Measurements from ENCODE around the gene VDAC2. TPM values are rescaled to one million over a fixed set of nuclear protein-coding genes. Genes with fewer than 3 reads are reported as not detected.

The VDAC2 gene
- total RNA-seq, 4 donors from 2014 or later = 89.1 to 114 (median 109) TPM

DNA sequence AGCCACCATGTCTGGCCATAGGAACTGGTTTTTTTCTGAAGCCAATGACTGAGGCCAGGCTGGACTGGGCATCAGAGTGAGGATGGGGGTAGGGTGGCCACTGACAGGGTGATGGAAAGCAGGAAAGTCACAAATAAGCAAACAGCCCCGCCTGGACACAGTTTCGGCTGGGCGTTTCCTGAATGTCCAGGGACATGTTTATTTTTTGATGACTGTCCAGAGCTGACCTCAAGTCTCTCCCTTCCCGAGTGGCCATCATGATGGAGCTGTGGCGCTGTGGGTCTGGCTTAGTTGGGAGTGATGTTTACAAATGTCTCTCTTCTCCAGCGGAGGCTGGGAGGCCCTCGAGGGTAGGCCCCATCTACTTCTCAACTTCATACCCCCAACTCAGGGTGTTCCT, 62.3 kb downstream of the VDAC2 start:
- WGBS, 2 donors = 34 to 40% methylated on average over 6 to 7 of the region's 7 CpGs
- DNase-seq (ENCODE audit: low spot score in 2 of 2) = no peak
- H3K27ac ChIP-seq = no peak overlapping the region
- peaks cover 0 to 3% of the 10 kb centered on the region in 2 donors for H3K27me3 ChIP-seq
- no peaks in the 10 kb centered on the region for H3K36me3 ChIP-seq
- H3K4me1 ChIP-seq = no peaks in the 10 kb centered on the region
- no peak overlapping the region for H3K4me3 ChIP-seq
- no peaks in the 10 kb centered on the region for H3K9me3 ChIP-seq
- no peak for TF ChIP-seq POLR2A (IDR thresholded peaks at IDR 0.05)
- TF ChIP-seq CTCF (IDR thresholded peaks at IDR 0.05) = no peak
- TF ChIP-seq EP300 (IDR thresholded peaks at IDR 0.05) = no peak

- Histone ChIP-seq H3K9me3 (no peaks in the 10 kb centered on the region), H3K4me1 (no peaks in the 10 kb centered on the region), H3K4me3 (peak overlapping the region in 1 of 4 donors; percentile 20), H3K27ac (peak overlapping the region in 1 of 4 donors; percentile 37), H3K36me3 (no peaks in the 10 kb centered on the region), H3K27me3 (peaks cover 0 to 3% of the 10 kb centered on the region in 2 donors)
- DNase-seq (ENCODE audit: low spot score in 2 of 2) = no peak
- WGBS, 2 donors = 44 to 61% methylated on average over 35 to 44 of the region's 46 CpGs
- no peak for TF ChIP-seq CTCF (IDR thresholded peaks at IDR 0.05)
- no peak for TF ChIP-seq POLR2A (IDR thresholded peaks at IDR 0.05)
- TF ChIP-seq EP300 (IDR thresholded peaks at IDR 0.05) = no peak
Measured at GRCh38 chr10:75276069-75276872, 65.7 kb downstream of the VDAC2 start.

GRCh38 chr10:75280236-75280635, 69.6 kb downstream of the VDAC2 start:
- Histone ChIP-seq H3K4me3 (no peak overlapping the region), H3K27me3 (peaks cover 0 to 3% of the 10 kb centered on the region in 2 donors), H3K4me1 (peaks cover 0 to 19% (median 2%) of the 10 kb centered on the region in 4 donors), H3K36me3 (no peaks in the 10 kb centered on the region), H3K27ac (no peak overlapping the region), H3K9me3 (no peaks in the 10 kb centered on the region)
- DNase-seq (ENCODE audit: low spot score in 2 of 2) = no peak
- WGBS, 2 donors = 44 to 66% methylated on average over 2 of the region's 2 CpGs
- no peak for TF ChIP-seq POLR2A (IDR thresholded peaks at IDR 0.05)
- TF ChIP-seq EP300 (IDR thresholded peaks at IDR 0.05) = no peak
- no peak for TF ChIP-seq CTCF (IDR thresholded peaks at IDR 0.05)

Small RNAs within 50 kb of the gene (small RNA-seq; reads per million reads assigned to genes)
- gene HMGA1P5 (not detected), gene RPL39P25 (not detected)

Other genes starting within 250 kb of the VDAC2 start
- 10 to 100 TPM; 46.5 to 62.0 (median 56.7) TPM for gene SAMD8, start 99.1 kb upstream of the VDAC2 start, total RNA-seq
- gene COMTD1, start 25.2 kb downstream of the VDAC2 start, total RNA-seq = 10 to 100 TPM; 18.1 to 47.4 (median 31.6) TPM
- gene ZNF503, start 191.0 kb downstream of the VDAC2 start, total RNA-seq = 10 to 100 TPM in 3 of 4 donors, 1 to 10 TPM in 1; 9.9 to 15.9 (median 12.0) TPM
- gene LRMDA, start 220.8 kb downstream of the VDAC2 start, total RNA-seq = 10 to 100 TPM in 3 of 4 donors, 1 to 10 TPM in 1; 9.8 to 18.6 (median 15.8) TPM